WI38 (cell line): Measurements from ENCODE around the gene PELI2.

Experiments
- H3K4me3 ChIP-seq: 2 replicates; pipeline ENCODE4 v1.5.1; 2011; ENCODE audit warnings: low read depth, mild to moderate bottlenecking, control low read depth, low read length
- TF ChIP-seq, protein P1 (sequence below): IDR thresholded peaks from 2 replicates; pipeline ENCODE4 v1.5.1; 2012; ENCODE audit warnings: low read depth, mild to moderate bottlenecking, control low read depth, low read length

PELI2 gene

DNA sequence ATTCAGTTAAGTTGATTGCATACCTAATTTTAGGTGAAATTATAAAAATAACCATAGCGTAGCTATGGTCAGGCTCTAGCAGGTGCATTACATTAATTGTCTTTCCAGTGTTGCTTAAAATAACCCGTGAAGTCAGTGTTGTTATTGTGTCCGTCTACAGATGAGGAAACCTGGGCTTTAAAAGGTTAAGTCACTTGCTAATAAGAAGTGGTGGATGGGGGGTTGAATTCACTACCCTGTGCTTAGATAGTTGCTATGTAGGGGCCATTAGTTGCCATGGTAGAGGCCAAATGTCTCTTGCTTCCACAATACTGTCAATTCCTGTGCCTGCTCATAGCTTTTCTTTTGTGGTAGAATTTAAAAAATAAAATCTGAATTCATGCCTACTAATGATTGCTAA is 174.8 kb downstream of the PELI2 start:
- H3K4me3 ChIP-seq, result no peak overlapping the region
- TF ChIP-seq, protein P1, sequence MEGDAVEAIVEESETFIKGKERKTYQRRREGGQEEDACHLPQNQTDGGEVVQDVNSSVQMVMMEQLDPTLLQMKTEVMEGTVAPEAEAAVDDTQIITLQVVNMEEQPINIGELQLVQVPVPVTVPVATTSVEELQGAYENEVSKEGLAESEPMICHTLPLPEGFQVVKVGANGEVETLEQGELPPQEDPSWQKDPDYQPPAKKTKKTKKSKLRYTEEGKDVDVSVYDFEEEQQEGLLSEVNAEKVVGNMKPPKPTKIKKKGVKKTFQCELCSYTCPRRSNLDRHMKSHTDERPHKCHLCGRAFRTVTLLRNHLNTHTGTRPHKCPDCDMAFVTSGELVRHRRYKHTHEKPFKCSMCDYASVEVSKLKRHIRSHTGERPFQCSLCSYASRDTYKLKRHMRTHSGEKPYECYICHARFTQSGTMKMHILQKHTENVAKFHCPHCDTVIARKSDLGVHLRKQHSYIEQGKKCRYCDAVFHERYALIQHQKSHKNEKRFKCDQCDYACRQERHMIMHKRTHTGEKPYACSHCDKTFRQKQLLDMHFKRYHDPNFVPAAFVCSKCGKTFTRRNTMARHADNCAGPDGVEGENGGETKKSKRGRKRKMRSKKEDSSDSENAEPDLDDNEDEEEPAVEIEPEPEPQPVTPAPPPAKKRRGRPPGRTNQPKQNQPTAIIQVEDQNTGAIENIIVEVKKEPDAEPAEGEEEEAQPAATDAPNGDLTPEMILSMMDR, result no peak

DNA sequence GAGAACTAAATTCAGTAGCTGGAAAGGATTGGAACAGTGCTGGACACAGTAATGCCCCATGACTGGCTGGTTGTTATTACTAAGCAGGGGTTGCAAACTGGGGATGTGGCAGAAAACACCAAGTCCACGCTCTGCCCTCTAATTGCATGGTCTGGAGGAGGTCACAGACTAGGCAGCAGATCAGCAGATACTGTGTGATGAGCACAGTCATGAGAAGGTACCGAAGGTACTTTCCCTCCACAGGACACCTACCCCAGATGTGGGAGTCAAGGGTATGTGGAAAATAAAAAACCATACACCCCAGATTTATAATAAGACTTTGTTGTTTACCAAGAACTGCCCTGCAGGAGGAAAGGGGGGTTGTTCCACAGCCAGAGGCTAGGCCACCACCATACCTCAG is 175.3 kb downstream of the PELI2 start:
- TF ChIP-seq, protein P1, result no peak
- H3K4me3 ChIP-seq, result no peak overlapping the region

DNA sequence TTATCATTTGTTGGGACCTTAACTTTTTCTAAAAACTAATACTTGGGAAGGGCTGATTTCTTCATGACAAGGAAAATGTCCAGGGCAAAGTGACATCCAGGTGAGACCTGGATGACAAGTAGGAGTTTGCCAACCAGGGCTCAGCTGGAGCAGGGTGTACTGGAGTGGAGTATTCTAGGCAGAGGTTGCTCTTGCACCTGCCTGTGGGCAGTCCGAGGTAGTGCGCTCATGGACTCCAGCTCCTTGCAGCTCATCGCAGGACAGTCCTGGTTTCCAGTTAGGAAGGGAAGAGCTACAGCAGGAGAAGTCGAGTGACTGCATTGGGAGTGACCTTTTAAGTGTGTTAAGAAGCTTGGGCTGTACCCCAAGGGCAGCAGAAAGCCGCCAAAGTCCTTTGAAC is 175.9 kb downstream of the PELI2 start:
- no peak overlapping the region for H3K4me3 ChIP-seq
- TF ChIP-seq, protein P1, result no peak

DNA sequence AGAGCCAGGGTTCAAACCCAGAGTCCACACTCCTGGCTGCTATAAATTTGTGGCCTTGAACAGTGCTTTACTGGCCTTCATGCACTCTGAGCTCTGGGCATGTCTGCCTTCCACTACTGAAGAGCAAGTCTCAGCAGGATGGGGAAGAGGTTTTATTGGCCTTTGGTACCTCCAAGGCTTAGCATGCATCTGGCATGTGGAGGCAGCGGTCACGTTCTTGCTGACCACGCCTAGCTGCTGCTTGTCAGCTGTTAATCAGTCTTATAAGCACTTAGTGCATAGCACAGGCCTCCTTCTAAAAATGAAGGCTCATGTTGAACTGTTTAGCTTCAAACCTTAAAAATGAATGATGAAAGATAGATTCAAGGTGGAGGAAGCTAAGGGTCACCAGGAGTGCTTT is 177.5 kb downstream of the PELI2 start:
- no peak overlapping the region for H3K4me3 ChIP-seq
- TF ChIP-seq, protein P1, result no peak

DNA sequence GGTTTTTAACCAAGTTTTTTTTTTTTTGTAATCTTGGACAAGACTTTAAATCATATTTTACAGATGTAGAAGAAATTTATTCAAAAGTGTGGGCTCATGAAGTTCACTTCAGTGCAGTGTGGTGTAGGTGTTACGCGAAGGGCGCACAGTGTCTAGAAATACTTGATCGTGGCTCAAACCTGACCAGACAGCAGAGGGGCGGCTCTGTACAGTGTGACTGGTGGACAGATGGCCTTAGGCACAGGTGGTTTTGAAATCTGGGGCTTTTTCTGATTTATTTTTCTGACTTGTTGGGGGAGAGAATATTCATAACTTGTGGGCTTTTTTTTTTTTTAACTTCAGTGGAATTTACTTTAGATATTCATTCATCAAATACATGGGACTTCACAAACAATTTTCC is 179.2 kb downstream of the PELI2 start:
- H3K4me3 ChIP-seq, result no peak overlapping the region
- TF ChIP-seq, protein P1, result no peak

DNA sequence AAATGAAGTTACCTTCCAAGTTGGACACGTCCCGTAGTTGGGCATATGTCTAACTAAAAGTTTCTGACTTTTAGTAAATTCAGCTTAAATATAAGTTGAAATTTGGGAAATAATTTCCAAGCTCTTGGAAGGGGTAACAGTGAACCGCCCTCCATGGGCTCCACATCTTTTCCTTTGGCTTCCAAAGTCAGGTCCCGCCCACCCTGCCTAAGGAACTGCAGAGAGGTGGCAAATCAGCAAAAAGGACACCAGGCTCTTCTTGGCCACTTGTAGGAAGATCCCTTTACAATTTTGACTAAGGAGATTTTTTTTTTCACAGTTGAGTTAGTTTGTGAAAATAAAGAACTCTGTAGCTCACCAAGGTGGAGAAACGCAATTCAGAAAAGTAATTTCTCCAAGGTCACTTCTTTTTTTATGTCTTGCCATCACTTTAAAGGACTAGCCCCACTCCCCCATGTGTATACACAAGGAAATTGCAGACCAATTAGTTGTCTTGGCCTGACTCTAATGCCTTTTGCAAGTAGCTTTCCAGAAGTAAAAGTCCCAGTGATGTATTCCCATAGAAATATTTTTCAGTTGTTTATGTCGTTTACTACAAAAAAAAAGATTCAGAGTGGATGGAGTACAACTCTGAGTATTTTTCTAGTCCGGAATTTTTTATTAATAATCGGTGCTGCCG is 181.2 kb downstream of the PELI2 start:
- H3K4me3 ChIP-seq, result no peak overlapping the region
- TF ChIP-seq, protein P1, result no peak

DNA sequence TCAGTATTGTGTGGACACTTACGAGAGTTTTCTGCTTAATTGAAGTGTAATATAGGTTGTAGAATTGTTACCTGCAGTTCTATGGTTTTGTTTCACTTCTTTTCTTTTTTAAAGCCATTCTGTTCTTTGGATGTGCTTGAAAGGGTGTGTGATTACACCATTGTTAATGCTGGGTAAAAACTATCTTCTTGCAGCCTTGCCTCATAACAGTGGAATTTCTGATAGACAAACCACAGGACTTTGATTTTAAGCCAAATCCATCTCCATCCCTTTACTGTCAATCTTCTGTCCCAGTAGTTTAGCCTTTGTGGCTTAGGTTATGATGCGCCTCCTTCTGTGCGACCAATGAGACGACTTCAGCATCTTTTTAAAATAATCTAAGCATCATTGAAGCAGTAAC is 182.3 kb downstream of the PELI2 start:
- TF ChIP-seq, protein P1, result no peak

More for the DNA sequence above, 182.3 kb downstream of the PELI2 start:
- H3K4me3 ChIP-seq, result no peak overlapping the region
